ENCODE data around the gene MAPKAP1. TPM values are rescaled to one million over a fixed set of nuclear protein-coding genes. Genes with fewer than 3 reads are reported as not detected.

Gene MAPKAP1
- total and polyA plus RNA-seq, 3 experiments from 2014 or later, result 64.7 to 119 (median 111) TPM

- no peaks in the 10 kb centered on the region for H3K4me1 ChIP-seq (ENCODE audit: insufficient read depth, low read length)
- H3K27me3 Mint-ChIP-seq, result peaks cover 0 to 2% of the 10 kb centered on the region in 2 donors
- H3K36me3 Mint-ChIP-seq, result peaks cover 10 to 60% (median 25%) of the 10 kb centered on the region in 3 donors
- DNase-seq, result no peak
- CTCF ChIA-PET, result no interaction called here
- no peak overlapping the region for H3K27ac ChIP-seq (ENCODE audit: low read depth, low read length)
- POLR2A ChIA-PET, result no interaction called here
- H3K27ac Mint-ChIP-seq, result peak overlapping the region in 1 of 8 donors; percentile 70
- no peak overlapping the region for H3K4me3 ChIP-seq (ENCODE audit: low read length)
- peaks cover 4 to 11% (median 4%) of the 10 kb centered on the region in 5 donors for H3K9me3 Mint-ChIP-seq
- no peaks in the 10 kb centered on the region for H3K9me3 ChIP-seq (ENCODE audit: low read length)
- H3K4me3 Mint-ChIP-seq, result no peak overlapping the region
- H3K36me3 ChIP-seq (ENCODE audit: insufficient read depth, low read length), result no peaks in the 10 kb centered on the region
- H3K27me3 ChIP-seq (ENCODE audit: insufficient read depth, low read length, poor library complexity, severe bottlenecking), result no peaks in the 10 kb centered on the region
- no peaks in the 10 kb centered on the region for H3K4me1 Mint-ChIP-seq
These were observed 245.9 kb downstream of the MAPKAP1 start for GRCh38 chr9:125460883-125461635.

- Histone ChIP-seq H3K4me1 (ENCODE audit: insufficient read depth, low read length) (no peaks in the 10 kb centered on the region), H3K27ac (ENCODE audit: low read depth, low read length) (no peak overlapping the region), H3K9me3 (ENCODE audit: low read length) (no peaks in the 10 kb centered on the region), H3K36me3 (ENCODE audit: insufficient read depth, low read length) (no peaks in the 10 kb centered on the region), H3K27me3 (ENCODE audit: insufficient read depth, low read length, poor library complexity, severe bottlenecking) (no peaks in the 10 kb centered on the region), H3K4me3 (ENCODE audit: low read length) (no peak overlapping the region)
- POLR2A ChIA-PET, result no interaction called here
- Mint-ChIP-seq H3K9me3 (peaks cover 4 to 11% (median 4%) of the 10 kb centered on the region in 5 donors), H3K4me1 (no peaks in the 10 kb centered on the region), H3K36me3 (peaks cover 11 to 64% (median 25%) of the 10 kb centered on the region in 3 donors), H3K27me3 (peaks cover 0 to 2% of the 10 kb centered on the region in 2 donors), H3K27ac (no peak overlapping the region), H3K4me3 (no peak overlapping the region)
- no peak for DNase-seq
- CTCF ChIA-PET, result no interaction called here
These were observed 246.7 kb downstream of the MAPKAP1 start for GRCh38 chr9:125460346-125460745.

GRCh38 chr9:125457357-125457756 lies 249.7 kb downstream of the MAPKAP1 start:
- no peak overlapping the region for H3K27ac Mint-ChIP-seq
- peaks cover 0 to 2% of the 10 kb centered on the region in 2 donors for H3K27me3 Mint-ChIP-seq
- DNase-seq, result no peak
- H3K36me3 Mint-ChIP-seq, result peaks cover 15 to 50% (median 29%) of the 10 kb centered on the region in 3 donors
- POLR2A ChIA-PET, result no interaction called here
- CTCF ChIA-PET, result interaction anchor here (0.7 to 0.9 kb wide), 2 partner anchors 16 to 924 kb away, joined by 3 read pairs; no protein-coding TSS in a partner anchor
- H3K4me1 Mint-ChIP-seq, result no peaks in the 10 kb centered on the region
- no peak overlapping the region for H3K4me3 Mint-ChIP-seq
- Histone ChIP-seq H3K4me1 (ENCODE audit: insufficient read depth, low read length) (no peaks in the 10 kb centered on the region), H3K4me3 (ENCODE audit: low read length) (no peak overlapping the region), H3K27ac (ENCODE audit: low read depth, low read length) (no peak overlapping the region), H3K36me3 (ENCODE audit: insufficient read depth, low read length) (no peaks in the 10 kb centered on the region), H3K9me3 (ENCODE audit: low read length) (no peaks in the 10 kb centered on the region), H3K27me3 (ENCODE audit: insufficient read depth, low read length, poor library complexity, severe bottlenecking) (no peaks in the 10 kb centered on the region)
- H3K9me3 Mint-ChIP-seq, result peaks cover 4 to 11% (median 4%) of the 10 kb centered on the region in 5 donors

- POLR2A ChIA-PET, result no interaction called here
- H3K36me3 Mint-ChIP-seq, result peaks cover 15 to 48% (median 28%) of the 10 kb centered on the region in 3 donors
- Histone ChIP-seq H3K27ac (ENCODE audit: low read depth, low read length) (no peak overlapping the region), H3K27me3 (ENCODE audit: insufficient read depth, low read length, poor library complexity, severe bottlenecking) (no peaks in the 10 kb centered on the region), H3K4me3 (ENCODE audit: low read length) (no peak overlapping the region), H3K9me3 (ENCODE audit: low read length) (no peaks in the 10 kb centered on the region), H3K36me3 (ENCODE audit: insufficient read depth, low read length) (no peaks in the 10 kb centered on the region), H3K4me1 (ENCODE audit: insufficient read depth, low read length) (no peaks in the 10 kb centered on the region)
- no peak for DNase-seq
- H3K9me3 Mint-ChIP-seq, result peaks cover 4 to 11% (median 4%) of the 10 kb centered on the region in 5 donors
- peaks cover 0 to 2% of the 10 kb centered on the region in 2 donors for H3K27me3 Mint-ChIP-seq
- peaks cover 0 to 2% (median 0%) of the 10 kb centered on the region in 3 donors for H3K4me1 Mint-ChIP-seq
- H3K27ac Mint-ChIP-seq, result no peak overlapping the region
- H3K4me3 Mint-ChIP-seq, result no peak overlapping the region
- CTCF ChIA-PET, result no interaction called here
These were observed 251.1 kb downstream of the MAPKAP1 start for GRCh38 chr9:125455876-125456275.

- H3K27ac ChIP-seq (ENCODE audit: low read depth, low read length), result no peak overlapping the region
- ChIA-PET CTCF (no interaction called here), POLR2A (no interaction called here)
- H3K4me3 Mint-ChIP-seq, result no peak overlapping the region
- H3K36me3 ChIP-seq (ENCODE audit: insufficient read depth, low read length), result no peaks in the 10 kb centered on the region
- no peaks in the 10 kb centered on the region for H3K4me1 ChIP-seq (ENCODE audit: insufficient read depth, low read length)
- no peak overlapping the region for H3K27ac Mint-ChIP-seq
- peaks cover 0 to 2% (median 0%) of the 10 kb centered on the region in 3 donors for H3K4me1 Mint-ChIP-seq
- H3K4me3 ChIP-seq (ENCODE audit: low read length), result no peak overlapping the region
- peaks cover 4 to 10% (median 4%) of the 10 kb centered on the region in 5 donors for H3K9me3 Mint-ChIP-seq
- H3K27me3 ChIP-seq (ENCODE audit: insufficient read depth, low read length, poor library complexity, severe bottlenecking), result no peaks in the 10 kb centered on the region
- H3K36me3 Mint-ChIP-seq, result peaks cover 16 to 41% (median 22%) of the 10 kb centered on the region in 3 donors
- H3K9me3 ChIP-seq (ENCODE audit: low read length), result no peaks in the 10 kb centered on the region
- no peak for DNase-seq
- peaks cover 0 to 2% of the 10 kb centered on the region in 2 donors for H3K27me3 Mint-ChIP-seq
These were observed 251.9 kb downstream of the MAPKAP1 start for GRCh38 chr9:125455132-125455531.

GRCh38 chr9:125447202-125447802 lies 259.7 kb downstream of the MAPKAP1 start:
- Histone ChIP-seq H3K27me3 (ENCODE audit: insufficient read depth, low read length, poor library complexity, severe bottlenecking) (no peaks in the 10 kb centered on the region), H3K9me3 (ENCODE audit: low read length) (no peaks in the 10 kb centered on the region), H3K4me3 (ENCODE audit: low read length) (no peak overlapping the region), H3K27ac (ENCODE audit: low read depth, low read length) (no peak overlapping the region), H3K36me3 (ENCODE audit: insufficient read depth, low read length) (no peaks in the 10 kb centered on the region), H3K4me1 (ENCODE audit: insufficient read depth, low read length) (no peaks in the 10 kb centered on the region)
- peaks cover 4 to 57% (median 17%) of the 10 kb centered on the region in 3 donors for H3K36me3 Mint-ChIP-seq
- POLR2A ChIA-PET, result no interaction called here
- no peak for DNase-seq
- H3K4me1 Mint-ChIP-seq, result peaks cover 0 to 5% (median 2%) of the 10 kb centered on the region in 3 donors
- H3K9me3 Mint-ChIP-seq, result no peaks in the 10 kb centered on the region
- H3K27ac Mint-ChIP-seq, result peak overlapping the region in 1 of 8 donors; percentile 65
- H3K27me3 Mint-ChIP-seq, result no peaks in the 10 kb centered on the region
- no peak overlapping the region for H3K4me3 Mint-ChIP-seq
- CTCF ChIA-PET, result interaction anchor here (0.9 kb wide), 1 partner anchor 40 kb away, joined by 5 read pairs; no protein-coding TSS in a partner anchor

- Mint-ChIP-seq H3K9me3 (no peaks in the 10 kb centered on the region), H3K4me1 (peaks cover 0 to 5% (median 2%) of the 10 kb centered on the region in 3 donors), H3K36me3 (peaks cover 4 to 58% (median 17%) of the 10 kb centered on the region in 3 donors), H3K27ac (peak overlapping the region in 1 of 8 donors; percentile 22), H3K4me3 (no peak overlapping the region), H3K27me3 (no peaks in the 10 kb centered on the region)
- POLR2A ChIA-PET, result no interaction called here
- Histone ChIP-seq H3K27me3 (ENCODE audit: insufficient read depth, low read length, poor library complexity, severe bottlenecking) (no peaks in the 10 kb centered on the region), H3K4me1 (ENCODE audit: insufficient read depth, low read length) (no peaks in the 10 kb centered on the region), H3K36me3 (ENCODE audit: insufficient read depth, low read length) (no peaks in the 10 kb centered on the region), H3K27ac (ENCODE audit: low read depth, low read length) (no peak overlapping the region), H3K4me3 (ENCODE audit: low read length) (no peak overlapping the region), H3K9me3 (ENCODE audit: low read length) (no peaks in the 10 kb centered on the region)
- DNase-seq, result peak in 1 of 5 donors; percentile 12
- CTCF ChIA-PET, result no interaction called here
These were observed 260.4 kb downstream of the MAPKAP1 start for GRCh38 chr9:125446561-125447094.

GRCh38 chr9:125444956-125445506 lies 262.0 kb downstream of the MAPKAP1 start:
- ChIA-PET POLR2A (no interaction called here), CTCF (no interaction called here)
- Mint-ChIP-seq H3K36me3 (peaks cover 0 to 67% (median 13%) of the 10 kb centered on the region in 3 donors), H3K27ac (no peak overlapping the region), H3K4me3 (no peak overlapping the region), H3K27me3 (no peaks in the 10 kb centered on the region), H3K4me1 (peaks cover 0 to 5% (median 0%) of the 10 kb centered on the region in 3 donors), H3K9me3 (no peaks in the 10 kb centered on the region)
- no peaks in the 10 kb centered on the region for H3K4me1 ChIP-seq (ENCODE audit: insufficient read depth, low read length)
- DNase-seq, result no peak
- H3K36me3 ChIP-seq (ENCODE audit: insufficient read depth, low read length), result no peaks in the 10 kb centered on the region
- no peak overlapping the region for H3K27ac ChIP-seq (ENCODE audit: low read depth, low read length)
- no peak overlapping the region for H3K4me3 ChIP-seq (ENCODE audit: low read length)
- H3K27me3 ChIP-seq (ENCODE audit: insufficient read depth, low read length, poor library complexity, severe bottlenecking), result no peaks in the 10 kb centered on the region
- no peaks in the 10 kb centered on the region for H3K9me3 ChIP-seq (ENCODE audit: low read length)

Measured in CD8-positive, alpha-beta memory T cell (primary cell).